Effector memory CD4-positive, alpha-beta T cell (primary cell): ENCODE measurements around the gene BSN.

Experiments used
- DNase-seq, 3 donors: peaks; one replicate each; pipeline ENCODE4 v3.0.0-alpha.2; 2020
- H3K27ac ChIP-seq: 2 replicates; pipeline ENCODE4 v1.7.0; 2013; ENCODE audit warnings: mild to moderate bottlenecking, low read length, moderate library complexity; ENCODE audit not compliant: insufficient read depth, poor library complexity, severe bottlenecking
- H3K27me3 ChIP-seq: replicated peaks from 2 replicates; pipeline ENCODE4 v1.7.0; 2013; ENCODE audit warnings: mild to moderate bottlenecking, low read length; ENCODE audit not compliant: insufficient read depth, control insufficient read depth, poor library complexity, severe bottlenecking
- H3K36me3 ChIP-seq: 2 replicates; pipeline ENCODE4 v1.7.0; 2013; ENCODE audit warnings: mild to moderate bottlenecking, low read length, moderate library complexity; ENCODE audit not compliant: control insufficient read depth, insufficient read depth
- H3K4me1 ChIP-seq: 2 replicates; pipeline ENCODE4 v1.7.0; 2013; ENCODE audit warnings: low read length, mild to moderate bottlenecking; ENCODE audit not compliant: control insufficient read depth, insufficient read depth, poor library complexity, severe bottlenecking
- H3K4me3 ChIP-seq: 2 replicates; pipeline ENCODE4 v1.7.0; 2013; ENCODE audit warnings: low read length, low read depth, mild to moderate bottlenecking; ENCODE audit not compliant: insufficient read depth, poor library complexity, severe bottlenecking
- H3K9me3 ChIP-seq: 2 replicates; pipeline ENCODE4 v1.7.0; 2013; ENCODE audit warnings: mild to moderate bottlenecking, low read length, moderate library complexity; ENCODE audit not compliant: control insufficient read depth

Gene BSN

DNA sequence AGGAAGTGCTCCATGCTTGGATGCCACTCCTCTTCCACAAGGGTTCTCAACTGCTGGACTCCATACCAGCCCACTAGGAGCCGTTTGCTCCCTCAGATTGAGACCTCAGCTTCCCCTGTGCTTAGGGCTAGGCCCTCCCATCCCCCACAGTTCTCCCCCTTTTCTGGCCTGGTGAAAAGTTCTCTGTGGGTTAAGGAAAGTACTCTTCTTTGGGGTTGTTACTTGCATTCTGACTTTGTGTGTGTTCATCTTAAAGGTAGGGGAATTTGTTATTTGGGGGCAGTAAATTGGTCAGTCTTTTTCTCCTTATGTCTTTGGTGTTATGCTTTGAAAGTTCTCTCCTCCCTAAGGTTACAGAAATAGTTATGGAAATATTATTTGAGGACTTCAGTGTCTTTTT lies 95.9 kb downstream of the BSN start:
- no peak for DNase-seq
- Histone ChIP-seq H3K4me3 (no peak overlapping the region), H3K4me1 (no peaks in the 10 kb centered on the region)

DNA sequence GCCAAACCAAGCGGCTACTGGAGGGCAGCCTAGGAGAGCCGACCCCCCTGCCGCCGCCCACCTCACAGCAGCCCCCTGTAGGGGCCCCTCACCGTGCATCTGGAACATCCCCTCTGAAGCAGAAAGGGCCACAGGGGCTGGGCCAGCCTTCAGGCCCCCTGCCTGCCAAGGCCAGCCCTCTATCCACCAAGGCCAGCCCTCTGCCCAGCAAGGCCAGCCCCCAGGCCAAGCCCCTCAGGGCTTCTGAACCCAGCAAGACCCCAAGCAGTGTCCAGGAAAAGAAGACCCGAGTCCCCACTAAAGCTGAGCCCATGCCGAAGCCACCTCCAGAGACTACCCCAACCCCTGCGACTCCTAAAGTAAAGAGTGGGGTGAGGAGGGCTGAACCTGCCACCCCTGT lies 96.4 kb downstream of the BSN start:
- Histone ChIP-seq H3K27me3 (no peaks in the 10 kb centered on the region), H3K36me3 (no peaks in the 10 kb centered on the region), H3K4me1 (no peaks in the 10 kb centered on the region), H3K9me3 (no peaks in the 10 kb centered on the region), H3K4me3 (no peak overlapping the region), H3K27ac (no peak overlapping the region)
- DNase-seq = no peak

More for the DNA sequence above, 95.9 kb downstream of the BSN start:
- Histone ChIP-seq H3K36me3 (no peaks in the 10 kb centered on the region), H3K27ac (no peak overlapping the region), H3K27me3 (no peaks in the 10 kb centered on the region), H3K9me3 (no peaks in the 10 kb centered on the region)

DNA sequence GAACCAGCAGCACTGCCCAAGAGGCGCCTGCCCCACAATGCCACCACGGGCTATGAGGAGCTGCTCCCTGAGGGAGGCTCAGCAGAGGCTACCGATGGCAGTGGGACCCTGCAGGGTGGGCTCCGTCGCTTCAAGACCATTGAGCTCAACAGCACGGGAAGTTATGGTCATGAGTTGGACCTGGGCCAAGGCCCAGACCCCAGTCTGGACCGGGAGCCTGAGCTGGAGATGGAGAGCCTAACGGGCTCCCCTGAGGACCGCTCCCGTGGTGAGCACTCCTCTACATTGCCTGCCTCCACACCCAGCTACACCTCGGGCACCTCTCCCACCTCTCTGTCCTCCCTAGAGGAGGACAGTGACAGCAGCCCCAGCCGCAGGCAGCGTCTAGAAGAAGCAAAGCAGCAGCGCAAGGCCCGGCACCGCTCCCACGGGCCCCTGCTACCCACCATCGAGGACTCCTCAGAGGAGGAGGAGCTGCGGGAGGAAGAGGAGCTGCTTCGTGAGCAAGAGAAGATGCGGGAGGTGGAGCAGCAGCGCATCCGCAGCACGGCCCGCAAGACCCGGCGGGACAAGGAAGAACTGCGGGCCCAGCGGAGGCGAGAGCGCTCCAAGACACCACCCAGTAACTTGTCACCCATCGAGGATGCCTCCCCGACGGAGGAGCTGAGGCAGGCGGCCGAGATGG lies 98.1 kb downstream of the BSN start:
- no peak overlapping the region for H3K4me3 ChIP-seq
- no peak for DNase-seq

DNA sequence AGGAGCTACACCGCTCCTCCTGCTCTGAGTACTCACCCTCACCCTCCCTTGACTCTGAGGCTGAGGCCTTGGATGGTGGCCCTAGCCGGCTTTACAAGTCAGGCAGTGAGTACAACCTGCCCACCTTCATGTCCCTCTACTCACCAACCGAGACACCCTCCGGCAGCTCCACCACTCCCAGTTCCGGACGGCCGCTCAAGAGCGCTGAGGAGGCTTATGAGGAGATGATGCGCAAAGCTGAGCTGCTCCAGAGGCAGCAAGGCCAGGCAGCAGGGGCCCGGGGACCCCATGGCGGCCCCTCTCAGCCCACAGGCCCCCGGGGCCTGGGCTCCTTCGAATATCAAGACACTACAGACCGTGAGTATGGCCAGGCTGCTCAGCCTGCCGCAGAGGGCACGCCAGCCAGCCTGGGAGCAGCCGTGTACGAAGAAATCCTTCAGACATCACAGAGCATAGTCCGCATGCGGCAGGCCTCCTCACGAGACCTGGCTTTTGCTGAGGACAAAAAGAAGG lies 98.7 kb downstream of the BSN start:
- Histone ChIP-seq H3K27me3 (no peaks in the 10 kb centered on the region), H3K27ac (no peak overlapping the region), H3K4me1 (no peaks in the 10 kb centered on the region), H3K36me3 (no peaks in the 10 kb centered on the region), H3K9me3 (no peaks in the 10 kb centered on the region), H3K4me3 (no peak overlapping the region)
- DNase-seq = no peak

More for the DNA sequence above, 98.1 kb downstream of the BSN start:
- Histone ChIP-seq H3K27me3 (no peaks in the 10 kb centered on the region), H3K36me3 (no peaks in the 10 kb centered on the region), H3K27ac (no peak overlapping the region), H3K4me1 (no peaks in the 10 kb centered on the region), H3K9me3 (no peaks in the 10 kb centered on the region)

DNA sequence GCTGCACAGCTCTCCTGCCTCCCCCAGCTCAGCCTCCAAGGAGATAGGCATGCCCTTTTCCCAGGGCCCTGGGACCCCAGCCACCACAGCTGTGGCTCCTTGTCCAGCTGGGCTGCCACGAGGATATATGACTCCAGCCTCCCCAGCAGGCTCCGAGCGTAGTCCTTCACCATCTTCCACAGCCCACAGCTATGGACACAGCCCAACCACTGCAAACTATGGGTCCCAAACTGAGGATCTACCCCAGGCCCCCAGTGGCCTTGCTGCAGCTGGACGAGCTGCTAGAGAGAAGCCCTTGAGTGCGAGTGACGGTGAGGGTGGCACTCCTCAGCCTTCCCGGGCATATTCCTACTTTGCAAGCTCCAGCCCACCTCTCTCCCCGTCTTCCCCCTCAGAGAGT lies 99.3 kb downstream of the BSN start:
- H3K9me3 ChIP-seq = no peaks in the 10 kb centered on the region
- no peaks in the 10 kb centered on the region for H3K27me3 ChIP-seq
- H3K27ac ChIP-seq = no peak overlapping the region
- no peak overlapping the region for H3K4me3 ChIP-seq
- no peak for DNase-seq
- H3K36me3 ChIP-seq = no peaks in the 10 kb centered on the region
- H3K4me1 ChIP-seq = no peaks in the 10 kb centered on the region

DNA sequence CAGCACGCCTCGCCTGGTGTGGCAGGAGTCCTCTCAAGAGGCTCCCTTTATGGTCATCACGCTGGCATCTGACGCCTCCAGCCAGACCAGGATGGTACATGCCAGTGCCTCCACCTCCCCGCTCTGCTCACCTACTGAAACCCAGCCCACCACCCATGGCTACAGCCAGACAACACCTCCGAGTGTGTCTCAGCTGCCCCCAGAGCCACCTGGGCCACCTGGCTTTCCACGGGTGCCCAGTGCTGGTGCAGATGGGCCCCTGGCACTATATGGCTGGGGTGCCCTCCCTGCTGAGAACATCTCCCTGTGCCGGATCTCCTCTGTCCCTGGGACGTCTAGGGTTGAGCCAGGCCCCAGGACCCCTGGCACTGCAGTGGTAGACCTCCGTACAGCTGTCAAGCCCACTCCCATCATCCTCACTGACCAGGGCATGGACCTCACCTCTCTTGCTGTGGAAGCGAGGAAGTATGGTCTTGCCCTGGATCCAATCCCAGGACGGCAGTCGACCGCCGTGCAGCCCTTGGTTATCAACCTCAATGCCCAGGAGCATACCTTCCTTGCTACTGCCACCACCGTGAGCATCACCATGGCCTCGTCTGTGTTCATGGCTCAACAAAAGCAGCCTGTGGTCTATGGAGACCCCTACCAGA lies 100.0 kb downstream of the BSN start:
- H3K9me3 ChIP-seq = no peaks in the 10 kb centered on the region
- H3K4me3 ChIP-seq = no peak overlapping the region
- H3K27me3 ChIP-seq = no peaks in the 10 kb centered on the region
- no peak for DNase-seq
- no peaks in the 10 kb centered on the region for H3K4me1 ChIP-seq
- H3K36me3 ChIP-seq = no peaks in the 10 kb centered on the region
- H3K27ac ChIP-seq = no peak overlapping the region

DNA sequence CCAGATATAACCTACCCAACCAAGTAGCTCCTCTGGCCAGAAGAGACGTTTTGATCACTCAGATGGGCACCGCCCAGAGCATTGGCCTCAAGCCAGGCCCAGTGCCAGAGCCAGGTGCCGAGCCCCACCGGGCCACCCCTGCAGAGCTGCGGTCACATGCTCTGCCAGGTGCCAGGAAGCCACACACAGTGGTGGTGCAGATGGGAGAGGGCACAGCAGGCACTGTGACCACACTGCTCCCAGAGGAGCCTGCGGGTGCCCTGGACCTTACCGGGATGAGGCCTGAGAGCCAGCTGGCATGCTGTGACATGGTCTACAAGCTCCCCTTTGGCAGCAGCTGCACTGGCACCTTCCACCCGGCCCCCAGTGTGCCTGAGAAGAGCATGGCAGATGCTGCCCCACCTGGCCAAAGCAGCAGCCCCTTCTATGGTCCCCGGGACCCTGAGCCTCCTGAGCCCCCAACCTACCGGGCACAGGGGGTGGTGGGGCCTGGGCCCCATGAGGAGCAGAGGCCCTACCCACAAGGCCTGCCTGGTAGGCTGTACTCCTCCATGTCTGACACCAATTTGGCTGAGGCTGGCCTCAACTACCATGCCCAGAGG lies 100.8 kb downstream of the BSN start:
- Histone ChIP-seq H3K36me3 (no peaks in the 10 kb centered on the region), H3K4me3 (no peak overlapping the region), H3K27ac (no peak overlapping the region), H3K27me3 (no peaks in the 10 kb centered on the region), H3K9me3 (no peaks in the 10 kb centered on the region), H3K4me1 (no peaks in the 10 kb centered on the region)
- no peak for DNase-seq

DNA sequence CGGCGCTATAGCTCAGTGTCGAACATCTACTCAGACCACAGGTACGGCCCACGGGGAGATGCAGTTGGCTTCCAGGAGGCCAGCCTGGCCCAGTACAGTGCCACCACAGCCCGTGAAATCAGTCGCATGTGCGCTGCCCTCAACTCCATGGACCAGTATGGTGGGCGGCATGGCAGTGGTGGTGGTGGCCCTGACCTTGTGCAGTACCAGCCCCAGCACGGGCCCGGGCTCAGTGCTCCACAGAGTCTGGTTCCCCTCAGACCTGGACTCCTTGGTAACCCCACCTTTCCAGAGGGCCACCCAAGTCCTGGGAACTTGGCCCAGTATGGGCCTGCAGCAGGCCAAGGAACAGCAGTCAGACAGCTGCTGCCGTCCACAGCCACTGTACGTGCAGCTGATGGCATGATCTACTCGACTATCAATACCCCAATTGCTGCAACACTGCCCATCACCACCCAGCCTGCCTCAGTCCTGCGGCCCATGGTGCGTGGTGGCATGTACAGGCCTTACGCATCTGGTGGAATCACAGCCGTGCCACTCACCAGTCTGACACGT lies 101.5 kb downstream of the BSN start:
- no peak overlapping the region for H3K4me3 ChIP-seq
- no peaks in the 10 kb centered on the region for H3K27me3 ChIP-seq
- H3K9me3 ChIP-seq = no peaks in the 10 kb centered on the region
- H3K27ac ChIP-seq = no peak overlapping the region
- DNase-seq = no peak
- H3K36me3 ChIP-seq = no peaks in the 10 kb centered on the region
- H3K4me1 ChIP-seq = no peaks in the 10 kb centered on the region

DNA sequence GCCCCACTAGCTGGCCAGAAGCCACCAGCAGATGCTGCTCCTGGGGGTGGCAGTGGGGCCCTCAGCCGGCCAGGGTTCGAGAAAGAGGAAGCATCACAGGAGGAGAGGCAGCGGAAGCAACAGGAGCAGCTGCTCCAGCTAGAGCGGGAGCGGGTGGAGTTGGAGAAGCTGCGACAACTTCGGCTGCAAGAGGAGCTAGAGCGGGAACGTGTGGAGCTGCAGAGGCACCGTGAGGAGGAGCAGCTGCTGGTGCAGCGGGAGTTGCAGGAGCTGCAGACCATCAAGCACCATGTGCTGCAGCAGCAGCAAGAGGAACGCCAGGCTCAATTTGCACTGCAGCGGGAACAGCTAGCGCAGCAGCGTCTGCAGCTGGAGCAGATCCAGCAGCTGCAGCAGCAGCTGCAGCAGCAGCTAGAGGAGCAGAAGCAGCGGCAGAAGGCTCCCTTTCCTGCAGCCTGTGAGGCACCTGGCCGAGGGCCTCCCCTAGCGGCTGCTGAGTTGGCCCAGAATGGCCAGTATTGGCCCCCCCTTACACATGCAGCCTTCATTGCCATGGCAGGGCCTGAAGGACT lies 102.3 kb downstream of the BSN start:
- Histone ChIP-seq H3K9me3 (no peaks in the 10 kb centered on the region), H3K27me3 (no peaks in the 10 kb centered on the region), H3K4me1 (no peaks in the 10 kb centered on the region), H3K27ac (no peak overlapping the region), H3K36me3 (no peaks in the 10 kb centered on the region), H3K4me3 (no peak overlapping the region)
- no peak for DNase-seq
